Measurements from ENCODE around the gene SLC37A1.

Gene SLC37A1

GRCh38 chr21:42480736-42481135 lies 32.9 kb upstream of the SLC37A1 start:
- Histone ChIP-seq H3K9me3 (ENCODE audit: control insufficient read depth, low read length) (no peaks in the 10 kb centered on the region), H3K4me1 (ENCODE audit: control insufficient read depth, insufficient read depth, low read length, poor library complexity, severe bottlenecking) (no peaks in the 10 kb centered on the region), H3K36me3 (ENCODE audit: control insufficient read depth, insufficient read depth, low read length) (no peaks in the 10 kb centered on the region), H3K4me3 (ENCODE audit: extremely low read depth, insufficient read depth, low read length, poor library complexity, severe bottlenecking) (no peak overlapping the region), H3K27ac (ENCODE audit: low read depth, low read length, severe bottlenecking) (no peak overlapping the region)
- 92 to 93% methylated on average over 5 to 8 of the region's 10 CpGs for WGBS, 2 experiments (ENCODE audit: insufficient coverage in 2 of 2)

DNA sequence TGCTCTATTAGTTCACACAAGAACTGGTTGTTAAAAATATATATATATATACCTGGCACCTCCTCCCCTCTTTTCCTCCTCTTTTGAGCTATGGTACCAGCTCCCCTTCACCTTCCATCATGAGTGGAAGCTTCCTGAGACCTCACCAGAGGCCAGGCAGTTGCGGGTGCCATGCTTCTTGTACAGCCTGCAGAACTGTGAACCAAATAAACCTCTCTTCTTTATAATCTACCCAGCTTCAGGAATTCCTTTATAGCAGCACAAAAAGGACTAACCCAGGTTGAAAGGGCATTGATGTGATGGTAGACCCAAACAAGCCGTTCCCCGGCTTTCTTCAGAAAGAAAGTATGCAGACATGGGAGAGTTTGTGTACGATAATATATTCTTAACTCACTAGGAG lies 32.5 kb upstream of the SLC37A1 start:
- no peak overlapping the region for H3K27ac ChIP-seq (ENCODE audit: low read depth, low read length, severe bottlenecking)
- no peaks in the 10 kb centered on the region for H3K36me3 ChIP-seq (ENCODE audit: control insufficient read depth, insufficient read depth, low read length)
- H3K4me1 ChIP-seq (ENCODE audit: control insufficient read depth, insufficient read depth, low read length, poor library complexity, severe bottlenecking), result no peaks in the 10 kb centered on the region
- H3K4me3 ChIP-seq (ENCODE audit: extremely low read depth, insufficient read depth, low read length, poor library complexity, severe bottlenecking), result no peak overlapping the region
- WGBS, 2 experiments (ENCODE audit: insufficient coverage in 2 of 2), result 100% methylated on average over 1 to 2 of the region's 4 CpGs
- H3K9me3 ChIP-seq (ENCODE audit: control insufficient read depth, low read length), result no peaks in the 10 kb centered on the region

GRCh38 chr21:42484966-42485365 lies 28.7 kb upstream of the SLC37A1 start:
- no peak overlapping the region for H3K4me3 ChIP-seq (ENCODE audit: extremely low read depth, insufficient read depth, low read length, poor library complexity, severe bottlenecking)
- H3K9me3 ChIP-seq (ENCODE audit: control insufficient read depth, low read length), result no peaks in the 10 kb centered on the region
- 73 to 91% methylated on average over 3 to 4 of the region's 7 CpGs for WGBS, 2 experiments (ENCODE audit: insufficient coverage in 2 of 2)
- no peak overlapping the region for H3K27ac ChIP-seq (ENCODE audit: low read depth, low read length, severe bottlenecking)
- no peaks in the 10 kb centered on the region for H3K4me1 ChIP-seq (ENCODE audit: control insufficient read depth, insufficient read depth, low read length, poor library complexity, severe bottlenecking)
- H3K36me3 ChIP-seq (ENCODE audit: control insufficient read depth, insufficient read depth, low read length), result no peaks in the 10 kb centered on the region

DNA sequence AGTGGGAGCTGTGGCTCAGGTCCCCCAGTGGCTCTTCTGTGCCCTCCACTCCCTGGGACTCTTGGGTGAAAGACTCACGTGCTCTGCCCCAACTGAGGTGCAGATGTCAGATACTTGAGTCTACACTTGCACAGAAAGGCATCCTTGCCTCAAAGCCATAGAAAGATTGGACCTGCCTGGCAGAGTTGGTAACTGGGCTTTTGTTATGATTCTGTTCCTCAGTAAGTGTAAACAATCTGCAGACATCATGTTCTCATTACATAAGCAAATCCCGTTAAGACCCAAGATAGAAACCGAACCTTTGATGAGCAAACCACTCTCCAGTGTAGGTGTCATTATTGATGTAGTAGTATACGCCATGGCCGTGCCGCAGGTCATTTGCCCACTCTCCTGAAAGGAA lies 27.6 kb upstream of the SLC37A1 start:
- H3K9me3 ChIP-seq (ENCODE audit: control insufficient read depth, low read length), result no peaks in the 10 kb centered on the region
- WGBS, 2 experiments (ENCODE audit: insufficient coverage in 2 of 2), result 90 to 93% methylated on average over 2 to 5 of the region's 6 CpGs

DNA sequence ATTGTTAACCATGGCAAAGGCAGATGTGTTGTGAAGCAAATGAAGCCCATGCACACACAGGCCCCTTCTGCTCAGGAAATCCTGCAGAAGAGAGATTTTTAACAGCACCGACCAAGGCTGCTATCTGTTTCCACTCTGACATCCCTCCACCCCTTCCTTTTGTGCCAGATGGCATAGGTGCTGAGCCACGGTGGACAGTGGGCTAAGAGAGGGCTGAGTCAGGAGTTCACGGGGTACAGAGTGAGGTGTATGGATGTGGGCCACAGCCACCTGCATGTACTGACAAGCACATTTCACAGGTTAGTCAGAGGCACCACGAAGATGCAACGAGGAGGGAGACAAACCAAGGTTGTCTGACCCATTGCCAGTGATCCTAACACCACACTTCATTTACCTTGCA lies 27.1 kb upstream of the SLC37A1 start:
- WGBS, 2 experiments (ENCODE audit: insufficient coverage in 2 of 2), result 90 to 95% methylated on average over 2 to 3 of the region's 5 CpGs

More for the DNA sequence above, 27.6 kb upstream of the SLC37A1 start:
- Histone ChIP-seq H3K4me1 (ENCODE audit: control insufficient read depth, insufficient read depth, low read length, poor library complexity, severe bottlenecking) (no peaks in the 10 kb centered on the region), H3K27ac (ENCODE audit: low read depth, low read length, severe bottlenecking) (no peak overlapping the region), H3K36me3 (ENCODE audit: control insufficient read depth, insufficient read depth, low read length) (no peaks in the 10 kb centered on the region), H3K4me3 (ENCODE audit: extremely low read depth, insufficient read depth, low read length, poor library complexity, severe bottlenecking) (no peak overlapping the region)

DNA sequence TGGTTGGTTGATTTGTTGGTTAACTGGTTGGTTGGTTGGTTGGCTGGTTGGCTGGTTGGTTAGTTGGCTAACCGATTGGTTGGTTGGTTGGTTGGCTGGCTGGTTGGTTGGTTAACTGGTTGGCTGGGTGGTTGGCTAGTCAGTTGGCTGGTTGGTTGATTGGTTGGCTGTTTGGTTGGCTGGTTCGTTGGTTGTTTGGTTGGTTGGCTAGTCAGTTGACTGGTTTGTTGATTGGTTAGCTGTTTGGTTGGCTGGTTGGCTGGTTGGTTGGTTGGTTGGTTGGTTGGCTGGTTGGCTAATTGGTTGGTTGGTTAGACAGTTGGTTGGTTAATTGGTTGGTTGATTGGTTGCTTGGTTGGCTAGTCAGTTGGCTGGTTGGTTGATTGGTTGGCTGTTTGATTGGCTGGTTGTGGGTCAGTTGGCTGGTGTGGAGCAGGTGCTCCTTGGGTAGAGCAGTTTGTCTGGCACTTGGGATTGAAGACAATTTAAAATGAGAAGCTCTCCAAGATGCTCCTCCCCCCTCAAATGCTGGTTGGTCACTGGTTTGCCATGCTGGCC lies 24.6 kb upstream of the SLC37A1 start:
- WGBS, 2 experiments (ENCODE audit: insufficient coverage in 2 of 2), result 13% methylated on average over 1 of the region's 2 CpGs; no CpG with 5 or more reads in 1 of the 2 experiments
- Histone ChIP-seq H3K27ac (ENCODE audit: low read depth, low read length, severe bottlenecking) (no peak overlapping the region), H3K4me3 (ENCODE audit: extremely low read depth, insufficient read depth, low read length, poor library complexity, severe bottlenecking) (no peak overlapping the region), H3K9me3 (ENCODE audit: control insufficient read depth, low read length) (no peaks in the 10 kb centered on the region), H3K4me1 (ENCODE audit: control insufficient read depth, insufficient read depth, low read length, poor library complexity, severe bottlenecking) (no peaks in the 10 kb centered on the region), H3K36me3 (ENCODE audit: control insufficient read depth, insufficient read depth, low read length) (no peaks in the 10 kb centered on the region)

More for the DNA sequence above, 27.1 kb upstream of the SLC37A1 start:
- no peaks in the 10 kb centered on the region for H3K9me3 ChIP-seq (ENCODE audit: control insufficient read depth, low read length)
- H3K4me3 ChIP-seq (ENCODE audit: extremely low read depth, insufficient read depth, low read length, poor library complexity, severe bottlenecking), result no peak overlapping the region
- H3K36me3 ChIP-seq (ENCODE audit: control insufficient read depth, insufficient read depth, low read length), result no peaks in the 10 kb centered on the region
- H3K4me1 ChIP-seq (ENCODE audit: control insufficient read depth, insufficient read depth, low read length, poor library complexity, severe bottlenecking), result no peaks in the 10 kb centered on the region
- no peak overlapping the region for H3K27ac ChIP-seq (ENCODE audit: low read depth, low read length, severe bottlenecking)

GRCh38 chr21:42489991-42490390 lies 23.7 kb upstream of the SLC37A1 start:
- H3K36me3 ChIP-seq (ENCODE audit: control insufficient read depth, insufficient read depth, low read length), result no peaks in the 10 kb centered on the region
- no peaks in the 10 kb centered on the region for H3K9me3 ChIP-seq (ENCODE audit: control insufficient read depth, low read length)
- no peak overlapping the region for H3K4me3 ChIP-seq (ENCODE audit: extremely low read depth, insufficient read depth, low read length, poor library complexity, severe bottlenecking)
- WGBS, 2 experiments (ENCODE audit: insufficient coverage in 2 of 2), result 83% methylated on average over 2 of the region's 4 CpGs; no CpG with 5 or more reads in 1 of the 2 experiments
- H3K4me1 ChIP-seq (ENCODE audit: control insufficient read depth, insufficient read depth, low read length, poor library complexity, severe bottlenecking), result no peaks in the 10 kb centered on the region
- no peak overlapping the region for H3K27ac ChIP-seq (ENCODE audit: low read depth, low read length, severe bottlenecking)

DNA sequence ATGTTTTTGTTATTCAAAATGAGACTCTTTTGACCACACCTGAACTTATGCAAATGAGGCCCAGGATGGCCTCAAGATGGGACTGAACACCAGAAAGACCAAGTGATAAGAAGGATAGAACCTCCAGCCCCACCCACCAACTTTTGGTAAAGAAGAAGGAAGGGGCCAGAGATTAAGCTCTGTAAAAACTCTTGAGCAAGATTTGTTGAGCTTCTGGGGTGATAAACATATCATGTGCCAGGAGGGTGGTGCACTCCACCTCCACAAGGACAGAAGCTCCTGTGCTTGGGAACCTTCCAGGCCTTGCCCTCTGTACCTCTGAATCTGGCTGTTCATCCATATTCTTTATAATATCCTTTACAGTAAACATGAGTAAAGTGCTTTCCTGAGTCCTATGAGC lies 22.9 kb upstream of the SLC37A1 start:
- H3K9me3 ChIP-seq (ENCODE audit: control insufficient read depth, low read length), result no peaks in the 10 kb centered on the region
- H3K4me3 ChIP-seq (ENCODE audit: extremely low read depth, insufficient read depth, low read length, poor library complexity, severe bottlenecking), result no peak overlapping the region
- H3K36me3 ChIP-seq (ENCODE audit: control insufficient read depth, insufficient read depth, low read length), result no peaks in the 10 kb centered on the region
- H3K4me1 ChIP-seq (ENCODE audit: control insufficient read depth, insufficient read depth, low read length, poor library complexity, severe bottlenecking), result no peaks in the 10 kb centered on the region
- no peak overlapping the region for H3K27ac ChIP-seq (ENCODE audit: low read depth, low read length, severe bottlenecking)

GRCh38 chr21:42491328-42491727 lies 22.3 kb upstream of the SLC37A1 start:
- no peaks in the 10 kb centered on the region for H3K9me3 ChIP-seq (ENCODE audit: control insufficient read depth, low read length)
- WGBS, 2 experiments (ENCODE audit: insufficient coverage in 2 of 2), result no CpG with 5 or more reads among the region's 1 CpG
- H3K27ac ChIP-seq (ENCODE audit: low read depth, low read length, severe bottlenecking), result no peak overlapping the region
- no peak overlapping the region for H3K4me3 ChIP-seq (ENCODE audit: extremely low read depth, insufficient read depth, low read length, poor library complexity, severe bottlenecking)
- H3K36me3 ChIP-seq (ENCODE audit: control insufficient read depth, insufficient read depth, low read length), result no peaks in the 10 kb centered on the region
- H3K4me1 ChIP-seq (ENCODE audit: control insufficient read depth, insufficient read depth, low read length, poor library complexity, severe bottlenecking), result no peaks in the 10 kb centered on the region

- no peak overlapping the region for H3K27ac ChIP-seq (ENCODE audit: low read depth, low read length, severe bottlenecking)
- WGBS, 2 experiments (ENCODE audit: insufficient coverage in 2 of 2), result 91 to 94% methylated on average over 6 to 7 of the region's 8 CpGs
Measured at GRCh38 chr21:42492201-42492600, 21.5 kb upstream of the SLC37A1 start.

DNA sequence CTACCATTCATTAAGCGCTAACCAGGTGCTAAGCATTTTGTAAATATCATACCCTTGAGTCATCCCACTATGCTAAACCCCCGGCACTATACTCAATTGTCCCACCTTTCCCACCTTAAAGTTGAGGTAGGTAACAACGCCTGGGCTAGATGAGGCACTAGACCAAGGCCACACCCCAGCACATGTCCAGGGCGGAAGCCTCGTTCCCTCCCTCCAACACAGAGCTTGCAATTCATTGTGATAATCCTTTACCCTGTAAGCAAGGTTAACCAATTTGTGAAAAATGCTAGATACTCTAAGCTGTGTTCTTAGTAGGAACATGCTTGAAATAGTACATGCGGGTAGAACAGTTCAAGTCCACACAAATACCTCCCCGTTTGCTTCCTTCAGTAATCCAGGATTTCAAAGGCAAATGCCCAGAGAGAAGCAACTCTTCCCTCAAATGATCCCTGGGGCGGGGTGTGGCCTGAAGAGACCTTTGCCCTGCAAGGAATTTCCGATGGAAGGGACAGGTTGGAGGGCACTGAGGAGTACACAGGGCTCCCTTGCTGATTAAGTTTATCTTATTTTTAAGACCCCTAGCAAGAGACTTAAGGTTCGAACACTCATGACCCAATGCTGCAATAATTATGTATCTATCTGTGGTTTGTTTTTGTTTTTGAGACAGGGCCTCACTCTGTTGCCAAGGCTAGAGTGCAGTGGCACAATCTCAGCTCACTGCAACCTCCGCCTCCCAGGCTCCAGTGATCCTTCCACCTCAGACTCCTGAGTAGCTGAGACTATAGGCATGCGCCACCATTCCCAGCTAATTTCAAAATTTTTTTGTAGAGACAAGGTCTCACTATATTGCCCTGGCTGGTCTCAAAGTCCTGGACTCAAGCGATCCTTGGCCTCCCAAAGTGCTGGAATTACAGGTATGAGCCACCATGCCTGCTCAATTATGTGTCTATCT lies 20.3 kb upstream of the SLC37A1 start:
- 82 to 87% methylated on average over 4 to 8 of the region's 13 CpGs for WGBS, 2 experiments (ENCODE audit: insufficient coverage in 2 of 2)

More at GRCh38 chr21:42492201-42492600, 21.5 kb upstream of the SLC37A1 start:
- Histone ChIP-seq H3K4me3 (ENCODE audit: extremely low read depth, insufficient read depth, low read length, poor library complexity, severe bottlenecking) (no peak overlapping the region), H3K36me3 (ENCODE audit: control insufficient read depth, insufficient read depth, low read length) (no peaks in the 10 kb centered on the region), H3K9me3 (ENCODE audit: control insufficient read depth, low read length) (no peaks in the 10 kb centered on the region), H3K4me1 (ENCODE audit: control insufficient read depth, insufficient read depth, low read length, poor library complexity, severe bottlenecking) (no peaks in the 10 kb centered on the region)

More for the DNA sequence above, 20.3 kb upstream of the SLC37A1 start:
- no peak overlapping the region for H3K27ac ChIP-seq (ENCODE audit: low read depth, low read length, severe bottlenecking)
- H3K36me3 ChIP-seq (ENCODE audit: control insufficient read depth, insufficient read depth, low read length), result no peaks in the 10 kb centered on the region
- H3K4me3 ChIP-seq (ENCODE audit: extremely low read depth, insufficient read depth, low read length, poor library complexity, severe bottlenecking), result no peak overlapping the region
- no peaks in the 10 kb centered on the region for H3K4me1 ChIP-seq (ENCODE audit: control insufficient read depth, insufficient read depth, low read length, poor library complexity, severe bottlenecking)
- no peaks in the 10 kb centered on the region for H3K9me3 ChIP-seq (ENCODE audit: control insufficient read depth, low read length)
